GM19452 (cell line): ENCODE data around the gene TTC7B.

Experiments used
- ATAC-seq: cut with Tn5 transposase; IDR thresholded peaks from one replicate; pipeline ENCODE4 v1.9.1; 2021; ENCODE audit not compliant: unreplicated experiment

TTC7B gene

GRCh38 chr14:90567991-90568390 lies 248.2 kb downstream of the TTC7B start:
- no peak for ATAC-seq

DNA sequence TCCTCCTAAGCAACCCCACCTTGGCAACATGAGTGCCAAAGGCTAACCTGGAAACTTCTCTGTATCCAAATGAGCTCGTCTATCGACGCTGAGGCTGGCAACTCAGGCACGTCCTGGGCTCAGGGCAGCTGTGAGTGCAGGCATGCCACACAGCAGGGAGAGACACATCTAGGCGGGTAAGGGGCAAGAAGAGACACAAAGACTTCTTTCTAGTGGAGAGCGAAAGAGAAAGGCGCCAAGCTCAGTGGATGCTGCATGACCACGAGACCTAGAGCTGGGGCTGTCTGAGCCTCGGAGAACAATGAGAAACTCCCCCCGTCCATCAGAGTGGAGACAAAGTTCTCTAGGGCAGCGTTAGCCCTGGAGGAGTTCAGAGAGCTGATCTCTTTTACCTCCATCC lies 249.0 kb downstream of the TTC7B start:
- ATAC-seq: no peak

GRCh38 chr14:90566481-90566880 lies 249.7 kb downstream of the TTC7B start:
- ATAC-seq: no peak

DNA sequence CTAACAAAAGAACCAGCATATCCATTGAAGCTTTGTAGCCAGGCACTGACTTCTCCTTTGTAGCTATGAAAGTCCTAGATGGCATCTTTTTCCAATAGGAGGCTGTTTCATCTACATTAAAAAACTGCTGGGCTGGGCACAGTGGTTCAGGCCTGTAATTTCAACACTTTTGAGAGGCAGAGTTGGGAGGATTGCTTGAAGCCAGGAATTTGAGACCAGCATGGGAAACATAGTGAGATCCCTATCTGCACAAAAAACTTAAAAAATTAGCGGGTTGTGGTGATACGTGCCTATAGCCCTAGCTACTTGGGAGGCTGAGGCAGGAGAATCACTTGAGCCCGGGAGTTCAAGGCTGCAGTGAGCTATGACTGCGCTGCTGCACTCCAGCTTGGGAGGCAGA lies 251.7 kb downstream of the TTC7B start:
- no peak for ATAC-seq

- no peak for ATAC-seq
These were observed 253.6 kb downstream of the TTC7B start for GRCh38 chr14:90562652-90563051.

DNA sequence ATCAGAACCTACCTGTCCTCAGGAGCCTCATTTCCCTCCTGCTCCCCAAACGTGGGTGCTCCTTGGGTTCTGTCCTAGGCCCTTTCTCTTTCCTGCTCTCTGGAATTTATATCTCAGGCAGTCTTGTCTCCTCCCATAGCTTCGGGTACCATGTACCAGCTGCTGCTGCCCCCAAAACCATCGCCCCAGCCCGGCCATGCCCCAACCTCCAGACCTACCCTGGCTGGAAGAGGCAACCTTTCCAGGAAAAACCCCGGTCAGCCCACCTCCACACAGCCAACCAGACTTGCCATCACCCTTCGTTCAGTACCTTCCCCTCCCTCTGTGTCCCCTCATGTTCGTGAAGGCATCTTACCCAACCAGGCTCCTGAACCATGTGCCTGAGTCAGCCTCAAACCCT lies 254.3 kb downstream of the TTC7B start:
- no peak for ATAC-seq

- ATAC-seq: no peak
These were observed 255.2 kb downstream of the TTC7B start for GRCh38 chr14:90560991-90561390.

- no peak for ATAC-seq
These were observed 255.7 kb downstream of the TTC7B start for GRCh38 chr14:90560558-90560957.

- ATAC-seq: no peak
These were observed 256.3 kb downstream of the TTC7B start for GRCh38 chr14:90559811-90560492.

DNA sequence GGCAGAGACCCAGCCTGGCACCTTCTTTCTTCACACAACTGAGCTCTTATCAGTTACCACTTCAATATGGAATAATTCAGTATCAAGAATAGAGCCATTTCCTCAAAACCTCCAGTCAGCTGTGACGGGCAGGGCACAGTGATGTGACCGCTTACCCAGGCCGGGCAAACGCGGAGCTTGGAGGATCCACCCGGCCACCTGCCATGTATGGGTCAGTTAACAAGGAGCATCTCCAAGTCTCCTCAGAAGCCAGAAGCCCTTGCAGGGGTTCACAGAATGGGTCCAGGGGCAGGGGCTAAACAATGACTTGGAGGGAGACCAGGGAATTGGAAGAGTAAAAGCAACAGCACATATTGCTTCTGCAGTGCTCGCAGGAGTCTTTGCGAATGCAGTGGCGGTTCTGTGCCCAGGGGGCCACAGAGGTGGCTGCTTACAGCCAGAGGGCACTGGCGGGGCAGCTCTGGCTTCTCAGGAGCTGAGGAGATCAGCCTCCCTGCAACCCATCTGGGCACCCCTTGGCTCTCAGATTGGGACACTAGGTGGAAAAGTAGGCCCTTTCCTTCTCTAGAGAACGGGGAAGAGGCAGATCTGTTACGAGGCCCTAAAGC lies 257.1 kb downstream of the TTC7B start:
- ATAC-seq: no peak

DNA sequence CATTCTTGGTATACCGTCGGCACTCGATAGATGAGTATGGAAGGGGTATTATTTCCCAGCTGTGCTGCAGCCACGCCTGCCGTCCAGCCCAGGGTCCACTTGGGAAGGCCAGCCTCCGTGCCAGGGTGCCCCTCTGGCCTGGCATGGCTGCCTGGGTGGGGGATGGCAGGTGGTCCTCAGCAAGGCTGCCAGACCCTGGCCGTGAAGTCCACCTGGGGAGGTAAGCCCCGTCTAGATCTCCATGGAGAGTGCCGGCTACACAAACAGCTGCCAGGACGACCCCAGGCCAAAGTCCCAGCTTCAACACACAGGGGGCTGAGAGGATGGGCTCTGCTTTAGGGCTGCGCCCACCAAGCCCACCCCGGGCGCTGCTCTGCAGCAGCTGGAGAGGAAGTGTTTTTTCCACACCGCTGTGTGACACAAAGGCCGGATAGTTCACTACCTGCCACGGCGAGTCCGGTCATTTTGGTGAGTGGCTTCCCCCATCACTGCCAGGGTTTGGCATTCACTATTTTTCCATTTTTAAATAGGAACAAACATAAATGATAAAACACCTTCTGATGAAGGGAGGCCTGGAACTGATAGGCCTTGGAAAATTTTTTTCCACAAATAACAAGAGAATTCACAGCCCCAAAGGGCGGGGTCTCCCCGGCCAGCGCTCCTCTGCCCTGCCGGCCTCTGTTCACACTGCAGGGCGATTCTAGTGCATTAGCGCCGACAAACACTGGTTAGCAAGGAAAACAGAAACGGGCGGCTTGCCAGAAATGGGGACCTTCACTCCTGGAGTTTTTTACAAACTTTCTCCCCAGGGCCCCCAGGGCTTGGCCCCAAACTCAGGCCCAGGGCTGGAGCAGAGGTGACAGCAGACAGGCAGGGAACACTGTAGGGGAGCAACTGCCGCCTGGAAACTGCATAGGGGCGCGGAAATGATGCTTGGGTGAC lies 257.9 kb downstream of the TTC7B start:
- ATAC-seq: no peak

DNA sequence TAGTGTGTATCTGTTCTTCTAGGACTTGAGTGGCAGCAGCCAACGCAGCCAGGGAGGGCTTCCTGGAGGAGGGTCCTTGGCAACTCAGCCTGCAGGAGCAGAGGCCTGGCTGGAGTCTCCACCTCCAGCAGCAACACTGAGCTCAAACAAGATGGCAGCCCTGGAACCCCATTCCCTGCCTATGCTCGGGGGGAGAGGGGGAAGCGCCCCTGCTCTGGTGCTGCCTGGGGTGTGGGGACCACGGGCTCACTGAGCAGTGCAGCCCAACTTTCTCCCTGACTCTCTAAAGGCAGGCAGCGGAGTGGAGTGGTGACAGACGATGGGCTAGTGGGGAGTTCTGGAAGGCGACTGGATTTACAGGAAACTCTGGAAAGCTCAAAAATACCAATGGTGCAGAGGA lies 258.7 kb downstream of the TTC7B start:
- no peak for ATAC-seq

- ATAC-seq: no peak
These were observed 259.4 kb downstream of the TTC7B start for GRCh38 chr14:90556666-90557450.

DNA sequence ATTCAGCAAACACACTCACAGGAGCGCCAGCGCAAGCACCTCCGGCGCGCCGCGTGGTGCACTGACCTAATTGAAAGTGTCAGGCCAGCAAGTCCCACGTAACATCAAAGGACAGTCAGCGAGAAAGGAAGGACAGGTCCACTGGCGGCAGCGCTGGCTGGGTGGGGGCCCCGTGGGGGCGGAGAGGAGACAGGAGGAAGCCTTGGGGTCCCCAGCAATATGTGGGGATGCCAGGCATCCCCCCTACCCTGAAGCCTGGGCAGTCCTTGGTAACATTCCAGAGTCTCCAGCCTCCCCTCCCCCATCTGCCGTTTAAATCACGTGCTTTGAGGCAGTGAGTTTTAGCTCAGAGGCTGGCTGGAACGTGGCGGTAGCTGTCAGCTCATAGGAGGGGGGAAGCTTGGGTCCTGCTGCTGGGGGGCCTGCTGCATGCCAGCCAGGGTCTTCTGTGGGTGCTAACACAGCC lies 260.2 kb downstream of the TTC7B start:
- ATAC-seq: no peak

- ATAC-seq: no peak
These were observed 260.9 kb downstream of the TTC7B start for GRCh38 chr14:90555126-90556011.

- ATAC-seq: no peak
These were observed 261.9 kb downstream of the TTC7B start for GRCh38 chr14:90554341-90554740.

- no peak for ATAC-seq
These were observed 262.3 kb downstream of the TTC7B start for GRCh38 chr14:90553921-90554336.

DNA sequence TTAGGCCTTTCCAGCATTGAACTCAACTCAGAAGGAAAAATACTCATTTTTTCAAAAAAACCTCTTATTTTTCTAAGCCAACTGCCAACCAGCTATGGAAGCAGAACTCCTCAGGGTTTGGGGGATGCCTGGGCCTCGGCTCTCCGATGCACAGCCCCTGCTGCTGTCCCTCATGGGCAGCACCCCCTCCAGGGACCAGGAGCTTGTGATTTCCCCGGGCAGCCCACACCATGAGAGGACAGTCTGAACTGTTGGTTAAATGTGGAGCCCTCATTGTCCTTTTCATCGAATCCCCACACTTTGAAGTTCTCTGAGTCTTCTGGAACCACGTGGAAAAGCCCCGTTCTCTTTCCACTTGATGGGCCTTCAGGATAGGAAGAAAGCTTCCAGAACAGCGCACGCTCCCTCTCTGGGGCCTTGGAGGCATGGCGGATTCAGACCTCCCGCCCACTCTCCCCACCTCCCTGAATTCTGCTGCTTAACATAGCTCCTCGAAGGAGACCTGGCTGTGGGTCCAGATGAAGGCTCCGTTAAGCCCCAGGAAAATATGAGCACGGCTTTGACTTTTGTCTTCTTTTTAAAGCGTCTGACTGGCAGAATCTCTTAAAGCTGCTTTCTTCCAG lies 262.8 kb downstream of the TTC7B start:
- no peak for ATAC-seq

- ATAC-seq: no peak
These were observed 263.5 kb downstream of the TTC7B start for GRCh38 chr14:90552465-90553297.
